Adrenal gland (tissue), 5 donors: Measurements from ENCODE around the gene COX4I1.
"Not testable (repeated sequence)": the region's sequence is repeated elsewhere in the genome, so short reads cannot be mapped to it uniquely, and the experiment has no call there.

Experiments
- CTCF ChIP-seq, 6 experiments: fragments of 450-650 bp in 4 of 6; fragments of 200-600 bp in 2 of 6; sonication (generic) in 1 of 6; IDR thresholded peaks; 1 replicate in 5 of 6; 2 replicates in 1 of 6; pipeline versions ENCODE4 v1.5.1 to v1.8.0; 2016 to 2021; ENCODE audit warnings: antibody characterized with exemption in 6 of 6, mild to moderate bottlenecking in 2 of 6, moderate library complexity in 1 of 6
- POLR2A ChIP-seq, 2 donors: fragments of 450-650 bp; IDR thresholded peaks; one replicate each; pipeline ENCODE4 v1.6.1; 2017; ENCODE audit warnings: antibody characterized with exemption in 2 of 2, mild to moderate bottlenecking in 2 of 2, moderate library complexity in 1 of 2
- donor health status: DM: no; HTN: no; CAD: no.

- TF ChIP-seq CTCF, POLR2A (IDR thresholded peaks at IDR 0.05): not testable (repeated sequence)
Observed at GRCh38 chr16:85808104-85808503, 8.6 kb downstream of the COX4I1 start.
